ENCODE measurements around the gene PSMA5.
"Not testable (repeated sequence)": the region's sequence is repeated elsewhere in the genome, so short reads cannot be mapped to it uniquely, and the experiment has no call there.

Gene PSMA5

DNA sequence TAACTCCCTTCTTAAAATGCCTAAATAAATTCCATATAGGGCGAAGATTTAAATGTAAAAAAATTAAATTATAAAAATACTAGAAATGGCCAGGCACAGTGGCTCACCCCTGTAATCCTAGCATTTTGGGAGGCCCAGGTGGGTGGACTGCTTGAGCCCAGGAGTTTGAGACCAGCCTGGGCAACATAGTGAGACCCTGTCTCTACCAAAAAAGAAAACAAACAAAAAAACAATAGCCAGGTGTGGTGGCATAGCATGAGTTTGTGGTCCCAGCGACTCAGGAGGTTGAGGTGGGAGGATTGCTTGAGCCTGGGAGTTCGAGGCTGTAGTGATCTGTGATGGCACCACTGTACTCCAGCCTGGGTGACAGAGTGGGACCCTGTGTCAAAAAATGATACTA is 46.3 kb downstream of the PSMA5 start:
- Mint-ChIP-seq H3K36me3 (ENCODE audit: low read depth) (peaks cover 23% of the 10 kb centered on the region), H3K27me3 (no peaks in the 10 kb centered on the region), H3K4me1 (ENCODE audit: low read depth) (peaks cover 39% of the 10 kb centered on the region), H3K27ac (no peak overlapping the region), H3K9me3 (no peaks in the 10 kb centered on the region), H3K4me3 (no peak overlapping the region)
- intact Hi-C loops (cut with micrococcal nuclease) = no loop called here

DNA sequence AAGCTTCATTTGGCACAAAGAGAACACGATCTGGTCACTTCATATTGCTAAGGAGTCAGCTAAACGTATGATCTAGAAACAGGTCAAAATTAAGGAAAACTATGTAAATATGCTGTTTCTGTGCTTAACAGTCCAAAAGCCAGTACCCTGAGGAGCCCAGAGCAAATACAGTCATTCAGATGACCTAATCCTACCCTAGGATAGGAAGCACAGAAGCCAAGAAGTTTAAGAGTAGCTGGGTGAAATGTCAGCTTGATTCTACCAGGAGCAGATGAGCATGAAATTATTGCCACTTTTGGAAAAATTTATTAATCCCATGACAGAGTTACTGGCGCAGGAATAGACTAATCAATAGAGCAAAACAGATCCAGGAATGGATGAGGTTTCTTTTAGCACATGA is 46.8 kb downstream of the PSMA5 start:
- H3K9me3 Mint-ChIP-seq = no peaks in the 10 kb centered on the region
- peaks cover 39% of the 10 kb centered on the region for H3K4me1 Mint-ChIP-seq (ENCODE audit: low read depth)
- H3K27ac Mint-ChIP-seq = no peak overlapping the region
- H3K4me3 Mint-ChIP-seq = no peak overlapping the region
- H3K27me3 Mint-ChIP-seq = no peaks in the 10 kb centered on the region
- H3K36me3 Mint-ChIP-seq (ENCODE audit: low read depth) = peaks cover 28% of the 10 kb centered on the region
- intact Hi-C loops (cut with micrococcal nuclease) = no loop called here

DNA sequence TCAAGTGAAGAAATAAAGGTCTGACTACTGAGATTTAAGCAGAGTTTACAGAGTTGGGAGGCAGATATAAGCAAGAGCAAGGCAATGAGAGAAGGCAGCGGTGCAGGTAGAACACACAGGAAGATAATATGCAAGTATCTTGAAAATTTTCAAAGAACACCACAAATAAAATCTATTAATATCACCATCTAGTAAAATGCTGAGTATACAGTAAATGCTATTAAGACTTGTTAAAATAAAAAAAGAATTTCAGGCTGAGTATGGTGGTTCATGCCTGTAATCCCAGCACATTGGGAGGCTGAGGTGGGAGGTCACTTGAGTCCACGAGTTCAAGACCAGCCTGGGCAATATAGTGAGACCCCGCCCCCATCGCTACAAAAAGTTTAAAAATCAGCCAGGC is 48.5 kb downstream of the PSMA5 start:
- Mint-ChIP-seq H3K4me3 (no peak overlapping the region), H3K27ac (no peak overlapping the region), H3K36me3 (ENCODE audit: low read depth) (peaks cover 30% of the 10 kb centered on the region), H3K9me3 (no peaks in the 10 kb centered on the region), H3K27me3 (no peaks in the 10 kb centered on the region), H3K4me1 (ENCODE audit: low read depth) (peaks cover 38% of the 10 kb centered on the region)
- intact Hi-C loops (cut with micrococcal nuclease) = no loop called here

DNA sequence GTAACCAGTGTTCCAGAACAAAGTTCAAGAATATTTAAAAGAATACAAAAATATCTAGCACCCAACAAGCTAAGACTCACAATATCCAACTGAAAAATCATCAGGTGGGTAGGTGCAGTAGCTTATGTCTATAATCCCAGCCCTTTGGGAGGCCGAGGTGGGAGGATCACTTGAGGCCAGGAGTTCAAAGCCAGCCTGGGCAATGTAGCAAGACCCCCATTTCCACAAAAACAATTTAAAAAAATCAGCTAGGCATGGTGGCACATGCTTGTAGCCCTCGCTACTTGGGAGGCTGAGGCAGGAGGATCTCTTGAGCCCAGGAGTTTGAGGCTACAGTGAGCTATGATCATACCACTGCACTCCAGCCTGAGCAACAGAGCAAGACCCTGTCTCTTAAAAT is 52.6 kb downstream of the PSMA5 start:
- not testable (repeated sequence) for H3K9me3 Mint-ChIP-seq, H3K4me3 Mint-ChIP-seq, H3K27me3 Mint-ChIP-seq
- Mint-ChIP-seq H3K36me3 (ENCODE audit: low read depth) (peaks cover 20% of the 10 kb centered on the region), H3K27ac (peak overlapping the region; percentile 86), H3K4me1 (ENCODE audit: low read depth) (peaks cover 68% of the 10 kb centered on the region)
- intact Hi-C loops (cut with micrococcal nuclease) = loop anchor here (2.0 kb wide), 1 partner anchor 17 kb away; no protein-coding TSS in a partner anchor

DNA sequence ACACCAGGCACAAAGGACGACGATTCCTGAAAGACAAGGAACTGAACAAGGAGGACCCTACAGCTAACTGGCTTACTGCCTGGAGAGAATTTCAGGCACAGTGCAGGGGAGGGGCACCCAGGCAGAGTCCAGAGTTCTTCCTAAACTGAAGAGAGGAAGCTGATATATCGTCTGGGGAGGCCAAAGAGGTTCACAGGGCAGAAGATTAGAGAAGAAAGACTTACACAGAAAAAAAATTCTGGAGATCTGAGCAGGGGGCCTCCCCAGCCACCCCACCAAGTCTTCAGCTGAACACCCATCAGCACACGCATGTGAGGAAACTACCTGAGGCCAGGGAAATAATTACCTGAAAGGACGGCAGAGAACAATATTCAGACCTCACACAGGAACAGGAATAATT is 53.1 kb downstream of the PSMA5 start:
- Mint-ChIP-seq H3K9me3 (no peaks in the 10 kb centered on the region), H3K4me1 (ENCODE audit: low read depth) (peaks cover 71% of the 10 kb centered on the region), H3K4me3 (peak overlapping the region; percentile 40), H3K27me3 (no peaks in the 10 kb centered on the region), H3K27ac (peak overlapping the region; percentile 86), H3K36me3 (ENCODE audit: low read depth) (peaks cover 20% of the 10 kb centered on the region)
- intact Hi-C loops (cut with micrococcal nuclease) = loop anchor here (2.0 kb wide), 1 partner anchor 18 kb away; no protein-coding TSS in a partner anchor

DNA sequence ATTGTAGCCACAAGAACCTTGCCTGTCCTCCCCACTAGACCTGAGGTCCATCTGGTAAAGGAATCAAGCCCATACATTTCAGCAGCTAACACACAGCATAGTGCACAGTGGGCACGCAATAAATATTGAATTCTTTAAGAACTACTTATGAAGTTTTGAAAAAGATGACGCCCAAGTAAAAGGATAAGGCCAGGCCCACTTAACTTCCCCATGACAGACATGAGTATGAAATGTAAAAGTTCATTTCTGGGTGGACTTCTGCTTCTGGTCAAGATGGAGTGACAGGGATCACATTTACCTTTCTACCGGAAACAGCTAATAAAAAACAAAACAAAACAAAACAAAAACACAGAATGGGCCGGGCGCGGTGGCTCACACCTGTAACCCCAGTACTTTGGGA is 54.0 kb downstream of the PSMA5 start:
- Mint-ChIP-seq H3K36me3 (ENCODE audit: low read depth) (peaks cover 25% of the 10 kb centered on the region), H3K27ac (peak overlapping the region; percentile 86), H3K4me3 (no peak overlapping the region), H3K9me3 (no peaks in the 10 kb centered on the region), H3K27me3 (no peaks in the 10 kb centered on the region), H3K4me1 (ENCODE audit: low read depth) (peaks cover 77% of the 10 kb centered on the region)
- intact Hi-C loops (cut with micrococcal nuclease) = loop anchor here (2.0 kb wide), 1 partner anchor 19 kb away; no protein-coding TSS in a partner anchor

DNA sequence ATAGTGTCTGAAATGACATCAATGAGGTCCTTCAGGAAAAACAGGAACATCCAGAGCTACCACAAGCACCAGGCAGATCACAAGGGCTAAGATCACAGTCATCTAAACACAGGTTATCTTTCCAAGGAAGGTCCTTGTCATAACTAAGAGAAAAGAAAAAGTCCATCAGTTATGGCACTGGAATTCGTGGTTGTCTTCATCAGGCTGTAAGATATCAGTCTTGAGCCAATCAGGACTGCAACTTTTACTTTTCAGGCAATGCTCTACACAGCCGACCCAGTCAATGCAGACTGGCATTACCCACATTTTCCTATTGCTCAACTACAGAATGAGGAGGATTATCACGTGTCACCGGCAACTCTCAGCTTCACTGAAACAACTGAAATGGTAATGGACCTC is 54.9 kb downstream of the PSMA5 start:
- H3K27me3 Mint-ChIP-seq = no peaks in the 10 kb centered on the region
- H3K36me3 Mint-ChIP-seq (ENCODE audit: low read depth) = peaks cover 35% of the 10 kb centered on the region
- H3K4me3 Mint-ChIP-seq = peak overlapping the region; percentile 21
- intact Hi-C loops (cut with micrococcal nuclease) = no loop called here
- H3K27ac Mint-ChIP-seq = peak overlapping the region; percentile 86
- H3K4me1 Mint-ChIP-seq (ENCODE audit: low read depth) = peaks cover 82% of the 10 kb centered on the region
- no peaks in the 10 kb centered on the region for H3K9me3 Mint-ChIP-seq

DNA sequence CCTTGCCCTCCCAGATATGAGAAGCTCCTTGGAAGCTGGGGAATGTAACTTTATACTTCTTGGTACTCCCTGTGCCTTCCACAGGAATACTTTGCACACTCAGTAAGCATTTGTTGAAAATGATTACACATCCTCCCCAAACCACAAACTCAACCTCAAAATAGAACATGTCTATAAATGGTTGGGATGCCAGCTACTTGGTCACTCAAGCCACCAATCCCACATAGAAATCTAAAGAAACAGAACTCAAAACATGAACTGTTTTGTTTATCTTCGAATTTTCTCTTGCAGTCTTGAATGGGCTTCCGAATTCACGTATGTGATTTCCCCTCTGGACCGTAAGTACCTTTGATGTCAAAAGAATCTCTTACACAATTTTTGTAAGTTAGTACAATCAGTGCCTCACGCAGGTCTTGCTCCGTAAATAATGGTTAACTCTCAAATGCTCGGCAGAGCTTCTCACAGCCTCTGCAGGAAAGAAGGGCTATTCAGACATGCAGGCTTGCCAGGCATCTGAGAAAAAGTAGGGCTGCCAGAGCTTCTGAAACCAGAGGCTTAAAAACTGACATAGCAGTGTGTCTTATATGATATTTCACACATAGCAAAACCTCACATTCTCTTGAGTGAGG is 55.4 kb downstream of the PSMA5 start:
- Mint-ChIP-seq H3K27ac (peak overlapping the region; percentile 86), H3K36me3 (ENCODE audit: low read depth) (peaks cover 35% of the 10 kb centered on the region), H3K4me1 (ENCODE audit: low read depth) (peaks cover 79% of the 10 kb centered on the region), H3K27me3 (no peaks in the 10 kb centered on the region), H3K9me3 (no peaks in the 10 kb centered on the region), H3K4me3 (peak overlapping the region; percentile 21)
- intact Hi-C loops (cut with micrococcal nuclease) = no loop called here

DNA sequence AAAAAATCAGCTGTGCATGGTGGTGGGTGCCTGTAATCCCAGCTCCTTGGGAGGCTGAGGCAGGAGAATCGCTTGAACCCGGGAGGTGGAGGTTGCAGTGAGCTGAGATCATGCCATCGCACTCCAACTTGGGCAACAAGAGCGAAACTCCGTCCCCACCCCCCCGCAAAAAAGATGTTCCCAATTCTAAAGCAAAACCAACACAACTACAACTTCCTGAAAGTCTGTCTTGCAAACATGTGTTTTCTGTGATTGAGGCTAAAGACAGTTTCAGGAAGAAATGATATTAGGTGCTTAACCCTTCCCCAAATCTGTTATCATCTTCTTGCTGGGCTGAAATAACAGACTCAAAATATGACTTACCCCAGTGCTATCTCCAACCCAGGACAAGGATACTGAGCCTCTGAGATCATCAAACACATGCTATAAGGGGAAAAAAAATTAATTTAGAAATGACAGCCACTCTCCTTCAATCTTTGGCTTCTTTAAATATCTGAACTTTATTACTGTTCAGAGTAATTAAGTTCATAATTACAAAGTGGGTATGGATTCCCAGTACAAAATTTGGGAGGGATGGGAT is 57.0 kb downstream of the PSMA5 start:
- H3K4me3 Mint-ChIP-seq = peak overlapping the region; percentile 51
- H3K36me3 Mint-ChIP-seq (ENCODE audit: low read depth) = peaks cover 34% of the 10 kb centered on the region
- intact Hi-C loops (cut with micrococcal nuclease) = no loop called here
- H3K27ac Mint-ChIP-seq = peak overlapping the region; percentile 81
- no peaks in the 10 kb centered on the region for H3K9me3 Mint-ChIP-seq
- H3K27me3 Mint-ChIP-seq = no peaks in the 10 kb centered on the region
- peaks cover 71% of the 10 kb centered on the region for H3K4me1 Mint-ChIP-seq (ENCODE audit: low read depth)

DNA sequence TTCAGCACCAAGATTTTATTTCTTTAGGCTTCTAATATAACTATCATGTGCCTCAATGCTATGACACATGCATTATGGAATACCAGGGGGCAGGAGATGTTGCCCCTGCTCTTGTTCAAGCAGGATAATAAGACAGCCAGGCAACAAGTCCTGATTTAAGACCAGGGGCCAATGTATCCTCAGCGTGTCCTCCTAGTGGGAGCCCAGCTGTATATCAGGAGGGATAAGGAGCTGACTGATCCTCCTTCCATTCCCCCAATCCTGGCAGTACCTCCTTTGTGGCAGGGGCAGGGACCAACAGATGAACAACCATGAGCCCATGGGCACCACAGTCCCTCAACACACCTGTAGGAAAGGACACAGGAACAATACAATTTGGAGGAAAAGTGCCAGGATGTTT is 57.8 kb downstream of the PSMA5 start:
- H3K9me3 Mint-ChIP-seq = no peaks in the 10 kb centered on the region
- peaks cover 71% of the 10 kb centered on the region for H3K4me1 Mint-ChIP-seq (ENCODE audit: low read depth)
- H3K4me3 Mint-ChIP-seq = no peak overlapping the region
- no peaks in the 10 kb centered on the region for H3K27me3 Mint-ChIP-seq
- intact Hi-C loops (cut with micrococcal nuclease) = no loop called here
- H3K27ac Mint-ChIP-seq = peak overlapping the region; percentile 81
- H3K36me3 Mint-ChIP-seq (ENCODE audit: low read depth) = peaks cover 35% of the 10 kb centered on the region

DNA sequence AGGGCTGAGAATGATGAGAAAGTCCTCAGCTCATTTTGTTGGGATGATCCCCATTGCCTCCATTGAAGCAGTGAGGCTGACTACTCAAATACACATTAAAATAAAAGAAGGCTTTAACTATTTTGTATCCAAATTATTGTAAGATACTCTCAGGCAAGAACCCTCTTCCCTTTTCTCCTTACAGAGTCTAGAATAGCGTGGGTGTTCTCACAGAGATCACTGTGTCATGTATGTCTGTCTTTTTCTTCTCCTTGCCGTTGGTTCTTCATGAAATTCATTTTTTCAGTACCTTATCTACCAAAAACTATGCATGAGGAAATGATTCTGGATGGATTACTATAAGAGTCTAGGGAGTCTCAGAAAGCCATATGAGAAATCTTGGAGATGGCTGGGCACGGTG is 58.6 kb downstream of the PSMA5 start:
- intact Hi-C loops (cut with micrococcal nuclease) = no loop called here
- peaks cover 66% of the 10 kb centered on the region for H3K4me1 Mint-ChIP-seq (ENCODE audit: low read depth)
- H3K27ac Mint-ChIP-seq = peak overlapping the region; percentile 30
- peaks cover 35% of the 10 kb centered on the region for H3K36me3 Mint-ChIP-seq (ENCODE audit: low read depth)
- no peaks in the 10 kb centered on the region for H3K9me3 Mint-ChIP-seq
- no peak overlapping the region for H3K4me3 Mint-ChIP-seq
- no peaks in the 10 kb centered on the region for H3K27me3 Mint-ChIP-seq

DNA sequence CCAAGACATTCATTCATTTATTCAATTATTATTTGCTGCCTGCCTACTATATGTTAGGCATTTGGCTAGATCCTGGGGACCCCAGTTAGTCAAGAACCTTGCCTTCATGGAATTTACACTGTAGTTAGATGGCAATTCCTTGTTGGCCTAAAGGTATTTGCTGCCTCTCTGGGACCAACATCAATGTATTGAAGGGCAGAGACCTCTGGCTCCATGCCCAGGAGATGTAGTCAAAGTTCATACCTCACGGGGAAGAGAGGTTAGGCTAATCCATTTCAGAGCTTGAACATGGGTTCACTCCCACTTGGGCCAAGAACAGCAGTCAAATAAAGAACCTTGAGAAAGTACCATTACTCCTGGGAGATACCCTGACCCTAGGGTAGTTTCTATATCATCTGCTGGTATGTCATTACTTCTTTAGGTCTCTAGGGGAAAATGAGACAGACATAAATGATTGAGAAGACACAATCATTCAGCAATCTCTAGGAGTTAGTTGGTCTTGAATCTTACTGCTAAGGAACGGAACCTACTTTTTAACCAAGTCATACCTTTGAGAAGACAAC is 60.5 kb downstream of the PSMA5 start:
- Mint-ChIP-seq H3K27ac (no peak overlapping the region), H3K27me3 (no peaks in the 10 kb centered on the region), H3K4me3 (no peak overlapping the region), H3K9me3 (no peaks in the 10 kb centered on the region), H3K4me1 (ENCODE audit: low read depth) (peaks cover 60% of the 10 kb centered on the region), H3K36me3 (ENCODE audit: low read depth) (peaks cover 35% of the 10 kb centered on the region)
- intact Hi-C loops (cut with micrococcal nuclease) = no loop called here

DNA sequence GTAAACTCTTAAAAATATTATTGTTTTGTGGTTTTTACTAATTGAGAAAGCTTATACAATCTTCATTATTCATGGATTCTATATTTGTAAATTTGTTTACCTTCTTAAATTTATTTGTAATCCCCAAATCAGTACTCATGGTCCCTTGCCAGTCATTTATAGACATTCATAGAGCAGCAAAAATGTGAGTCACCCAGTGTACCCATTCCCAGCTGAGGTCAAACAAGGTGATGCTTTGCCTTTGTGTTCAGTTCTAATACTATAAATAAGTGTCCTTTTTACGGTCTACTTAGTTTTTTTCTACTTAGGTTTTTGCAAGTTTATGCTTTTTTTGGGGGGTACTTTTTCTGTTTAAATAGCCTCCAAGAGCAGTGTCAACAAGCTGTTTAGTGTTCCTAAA is 64.6 kb downstream of the PSMA5 start:
- intact Hi-C loops (cut with micrococcal nuclease) = loop anchor here (2.0 kb wide), 1 partner anchor 31 kb away; no protein-coding TSS in a partner anchor
- H3K27ac Mint-ChIP-seq = peak overlapping the region; percentile 78
- peaks cover 36% of the 10 kb centered on the region for H3K4me1 Mint-ChIP-seq (ENCODE audit: low read depth)
- no peaks in the 10 kb centered on the region for H3K9me3 Mint-ChIP-seq
- no peak overlapping the region for H3K4me3 Mint-ChIP-seq
- no peaks in the 10 kb centered on the region for H3K27me3 Mint-ChIP-seq
- peaks cover 24% of the 10 kb centered on the region for H3K36me3 Mint-ChIP-seq (ENCODE audit: low read depth)

DNA sequence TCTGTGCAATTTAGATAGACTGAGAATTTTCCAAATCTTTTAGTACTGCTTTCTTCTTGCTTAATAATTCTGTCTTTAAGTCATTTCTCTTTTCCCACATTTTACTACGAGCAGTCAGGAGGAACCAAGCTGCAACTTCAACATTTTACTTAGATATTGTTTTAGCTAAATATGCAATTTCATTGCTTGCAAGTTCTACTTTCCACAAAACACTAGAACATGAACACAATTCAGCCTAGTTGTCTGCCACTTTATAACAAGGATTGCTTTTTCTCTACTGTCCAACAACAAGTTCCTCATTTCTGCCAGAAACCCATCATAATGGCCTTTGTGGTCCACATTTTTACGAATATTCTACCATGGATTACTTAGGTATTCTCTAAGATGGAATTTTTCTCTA is 65.2 kb downstream of the PSMA5 start:
- Mint-ChIP-seq H3K27me3 (no peaks in the 10 kb centered on the region), H3K4me1 (ENCODE audit: low read depth) (peaks cover 34% of the 10 kb centered on the region), H3K9me3 (no peaks in the 10 kb centered on the region), H3K36me3 (ENCODE audit: low read depth) (peaks cover 18% of the 10 kb centered on the region), H3K27ac (peak overlapping the region; percentile 78), H3K4me3 (no peak overlapping the region)
- intact Hi-C loops (cut with micrococcal nuclease) = loop anchor here (2.0 kb wide), 1 partner anchor 32 kb away; no protein-coding TSS in a partner anchor
